Measurements from ENCODE around the gene NDUFS2. TPM values are rescaled to one million over a fixed set of nuclear protein-coding genes. Genes with fewer than 3 reads are reported as not detected.

Gene NDUFS2
- total RNA-seq, 2 experiments from 2014 or later: 62.9 to 72.1 TPM

GRCh38 chr1:161192476-161193465 is 9.4 kb upstream of the NDUFS2 start:
- intact Hi-C loops (cut with micrococcal nuclease; ENCODE audit: unreplicated experiment): loop anchor here (1.0 to 5.0 kb wide), 3 partner anchors 33 to 190 kb away; no protein-coding TSS in a partner anchor
- Histone ChIP-seq H3K4me2 (ENCODE audit: low read length) (no peak overlapping the region), H4K20me1 (ENCODE audit: insufficient read depth, low read length) (no peaks in the 10 kb centered on the region), H3K27ac (ENCODE audit: low read depth, low read length, poor library complexity, severe bottlenecking) (no peak overlapping the region), H3K79me2 (ENCODE audit: insufficient read depth, low read depth, low read length) (no peaks in the 10 kb centered on the region), H3K9me2 (ENCODE audit: insufficient read depth, low read length) (no peaks in the 10 kb centered on the region), H3K9me3 (ENCODE audit: low read length) (no peaks in the 10 kb centered on the region), H3K36me3 (ENCODE audit: insufficient read depth, low read length) (no peaks in the 10 kb centered on the region), H3K4me1 (ENCODE audit: insufficient read depth, low read length, poor library complexity, severe bottlenecking) (peaks cover 28% of the 10 kb centered on the region), H2AFZ (ENCODE audit: low read length) (peak overlapping the region; percentile 70), H3K4me3 (ENCODE audit: low read depth, low read length, poor library complexity, severe bottlenecking) (no peak overlapping the region)
- DNase-seq (ENCODE audit: low spot score): peak; percentile 86
- TF ChIP-seq CTCF (conservative IDR thresholded peaks at IDR 0.05; ENCODE audit: low read length) (peak; percentile 96), EZH2phosphoT487 (IDR thresholded peaks at IDR 0.05; ENCODE audit: borderline replicate concordance, low read depth, low read length) (no peak)
- ChIA-PET CTCF (ENCODE audit: unreplicated experiment) (interaction anchor here (1.0 to 1.9 kb wide), 3 partner anchors 10 to 189 kb away, joined by 3 to 10 read pairs (median 4); partner anchors contain the start of genes NDUFS2 and TOMM40L), POLR2A (interaction anchor here (0.5 to 2.2 kb wide), 6 partner anchors 15 to 192 kb away, joined by 3 to 5 read pairs (median 4); partner anchors contain the start of gene B4GALT3)
- BruUV-seq (replicated peaks): no TSS peak

GRCh38 chr1:161193561-161194235 is 8.5 kb upstream of the NDUFS2 start:
- Histone ChIP-seq H3K27ac (ENCODE audit: low read depth, low read length, poor library complexity, severe bottlenecking) (no peak overlapping the region), H3K4me1 (ENCODE audit: insufficient read depth, low read length, poor library complexity, severe bottlenecking) (peaks cover 28% of the 10 kb centered on the region), H3K9me2 (ENCODE audit: insufficient read depth, low read length) (no peaks in the 10 kb centered on the region), H3K4me3 (ENCODE audit: low read depth, low read length, poor library complexity, severe bottlenecking) (no peak overlapping the region), H3K36me3 (ENCODE audit: insufficient read depth, low read length) (no peaks in the 10 kb centered on the region), H3K9me3 (ENCODE audit: low read length) (no peaks in the 10 kb centered on the region), H2AFZ (ENCODE audit: low read length) (no peak overlapping the region), H3K79me2 (ENCODE audit: insufficient read depth, low read depth, low read length) (no peaks in the 10 kb centered on the region), H4K20me1 (ENCODE audit: insufficient read depth, low read length) (no peaks in the 10 kb centered on the region), H3K4me2 (ENCODE audit: low read length) (no peak overlapping the region)
- no peak for TF ChIP-seq EZH2phosphoT487 (IDR thresholded peaks at IDR 0.05; ENCODE audit: borderline replicate concordance, low read depth, low read length)
- no peak for TF ChIP-seq CTCF (conservative IDR thresholded peaks at IDR 0.05; ENCODE audit: low read length)
- ChIA-PET CTCF (ENCODE audit: unreplicated experiment) (interaction anchor here (0.6 to 1.1 kb wide), 3 partner anchors 17 to 191 kb away, joined by 3 to 6 read pairs (median 5); partner anchors contain the start of genes B4GALT3 and TOMM40L), POLR2A (interaction anchor here (0.5 to 1.1 kb wide), 3 partner anchors 8 to 32 kb away, joined by 3 read pairs; partner anchors contain the start of gene TOMM40L)
- BruUV-seq (replicated peaks): no TSS peak
- intact Hi-C loops (cut with micrococcal nuclease; ENCODE audit: unreplicated experiment): loop anchor here (5.0 kb wide), 1 partner anchor 189 kb away; no protein-coding TSS in a partner anchor
- DNase-seq (ENCODE audit: low spot score): no peak

All from OCI-LY7 (cell line).